Activated CD4-positive, alpha-beta T cell treated with anti-CD3 and anti-CD28 coated beads, Interleukin-2, amount 50 U/mL, for 16 hours (primary cell): ENCODE data around the gene NTNG1.

Experiments
- DNase-seq: peaks from one replicate; pipeline ENCODE4 v3.0.0-alpha.2; 2020

NTNG1 gene

DNA sequence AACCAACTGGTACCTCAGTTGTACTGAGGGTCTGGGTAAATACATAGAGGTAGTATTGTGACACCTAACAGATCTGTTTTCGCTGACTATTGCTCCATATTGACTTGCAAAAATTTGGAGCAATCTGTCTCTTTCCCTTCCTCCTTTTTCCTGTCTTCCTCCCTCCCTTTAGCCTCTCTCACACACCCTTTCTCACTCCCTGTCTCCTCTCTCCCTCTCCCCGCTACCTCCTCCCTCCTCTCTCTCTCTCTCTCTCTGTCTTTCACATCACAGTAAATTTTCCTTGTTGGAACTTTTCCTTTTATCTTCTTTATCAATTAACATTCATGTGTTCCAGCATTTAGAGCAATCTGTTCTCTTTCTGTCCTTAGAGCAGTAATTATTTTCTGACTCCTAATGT, 278.2 kb downstream of the NTNG1 start:
- no peak for DNase-seq

DNA sequence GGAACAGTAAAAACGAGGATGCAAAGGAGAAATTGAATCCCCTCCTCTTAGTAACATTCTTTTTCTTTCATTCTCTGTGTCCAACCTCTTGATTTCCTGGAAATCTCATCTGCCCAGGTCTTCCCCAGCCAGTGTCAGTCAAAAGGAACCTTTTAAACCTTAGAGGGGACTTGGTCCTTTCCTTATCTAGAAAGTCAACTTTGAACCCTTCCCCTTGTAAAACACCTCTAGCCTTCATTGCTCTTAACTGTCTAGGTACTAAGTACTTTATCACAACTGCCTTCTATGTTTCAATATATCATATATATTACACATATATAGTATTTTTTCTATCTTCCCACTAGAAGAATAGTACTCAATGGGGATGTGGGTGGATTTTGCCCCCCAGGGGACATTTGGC, 282.1 kb downstream of the NTNG1 start:
- DNase-seq, result no peak

DNA sequence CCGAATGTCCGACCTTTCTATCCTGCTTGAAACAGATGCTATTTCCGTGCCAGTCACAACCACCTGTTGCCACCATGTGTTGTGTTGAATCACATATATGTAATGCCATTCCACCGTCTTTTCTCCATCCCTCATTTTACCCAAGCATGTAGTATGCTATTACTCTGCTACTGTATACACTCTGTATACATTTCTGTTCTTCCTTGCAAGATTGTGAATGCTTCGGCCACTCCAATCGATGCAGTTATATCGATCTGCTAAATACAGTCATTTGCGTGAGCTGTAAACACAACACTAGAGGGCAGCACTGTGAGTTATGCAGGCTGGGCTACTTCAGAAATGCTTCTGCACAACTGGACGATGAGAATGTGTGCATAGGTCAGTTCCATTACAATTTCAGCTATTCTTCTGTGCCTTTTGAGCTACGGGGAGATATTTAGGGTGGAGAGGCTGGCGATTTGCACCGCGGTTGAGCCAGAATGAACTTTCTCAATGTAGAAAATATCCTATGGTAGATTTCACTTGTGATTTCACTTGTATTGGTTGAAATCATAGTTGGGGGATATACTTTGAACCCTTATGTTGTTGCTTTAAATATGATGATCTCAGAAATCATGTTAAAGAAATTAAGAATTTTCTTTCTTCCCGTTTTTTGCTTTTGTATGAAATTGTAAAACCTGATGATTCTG, 289.8 kb downstream of the NTNG1 start:
- DNase-seq, result peak; percentile 44

GRCh38 chr1:107432108-107432507, 291.3 kb downstream of the NTNG1 start:
- no peak for DNase-seq

DNA sequence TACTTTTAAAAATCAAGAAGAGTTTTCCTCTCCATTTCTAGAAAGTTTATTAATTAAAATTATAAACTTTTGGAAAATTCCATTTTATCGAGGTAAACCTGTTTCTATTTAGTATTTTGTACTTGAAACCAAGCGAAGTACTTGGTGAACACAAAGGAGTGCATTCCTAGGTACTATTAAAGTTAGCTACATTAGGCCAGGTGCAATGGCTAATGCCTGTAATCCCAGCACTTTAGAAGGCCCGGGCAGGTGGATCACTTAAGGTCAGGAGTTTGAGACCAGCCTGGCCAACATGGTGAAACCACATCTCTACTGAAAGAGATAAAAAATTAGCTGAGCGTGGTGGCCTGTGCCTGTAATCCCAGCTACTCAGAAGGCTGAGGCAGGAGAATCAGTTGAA, 292.2 kb downstream of the NTNG1 start:
- DNase-seq, result no peak

GRCh38 chr1:107433635-107434360, 293.0 kb downstream of the NTNG1 start:
- DNase-seq, result no peak

- DNase-seq, result no peak
Observed at GRCh38 chr1:107434361-107434693, 293.5 kb downstream of the NTNG1 start.

GRCh38 chr1:107436552-107437241, 295.9 kb downstream of the NTNG1 start:
- DNase-seq, result no peak

- DNase-seq, result no peak
Observed at GRCh38 chr1:107439567-107439966, 298.7 kb downstream of the NTNG1 start.

DNA sequence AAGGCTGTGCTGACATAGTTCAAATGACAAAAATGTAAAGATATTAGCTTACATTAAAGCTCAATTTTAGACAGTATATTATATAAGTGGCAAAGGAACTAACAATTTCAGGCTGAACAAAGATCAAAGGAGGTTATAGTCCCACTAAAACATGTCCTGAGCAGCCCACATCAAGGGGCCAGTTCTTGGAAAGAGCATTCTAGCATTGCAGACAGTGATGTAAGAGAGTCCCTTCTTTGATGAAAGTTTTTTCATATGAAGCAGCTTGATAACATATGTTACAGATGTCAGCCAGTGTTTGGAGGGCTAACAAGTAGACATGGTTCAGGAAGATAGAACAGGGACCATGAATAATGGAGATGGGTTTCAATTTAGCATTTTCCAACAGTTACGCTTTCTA, 301.7 kb downstream of the NTNG1 start:
- no peak for DNase-seq

DNA sequence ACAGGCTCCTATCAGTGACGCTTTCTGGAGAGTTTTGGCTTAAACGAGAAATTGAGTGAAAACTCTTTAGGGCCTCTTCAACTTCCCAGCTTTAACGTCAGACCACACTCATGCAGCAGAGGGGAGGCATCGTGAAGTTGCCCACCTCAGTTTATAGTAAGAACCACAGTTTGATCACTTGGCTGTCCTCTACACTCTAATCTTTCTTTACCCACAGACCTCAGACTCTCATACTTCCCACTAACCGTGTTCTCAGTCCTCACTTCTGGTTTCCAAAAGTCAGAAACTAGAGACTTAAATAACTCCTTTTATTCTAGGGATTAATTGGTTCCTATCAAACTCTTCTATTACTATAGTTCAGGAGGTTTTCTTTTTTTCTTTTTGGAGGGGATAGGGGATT, 302.2 kb downstream of the NTNG1 start:
- no peak for DNase-seq

GRCh38 chr1:107443860-107444259, 303.0 kb downstream of the NTNG1 start:
- DNase-seq, result no peak

DNA sequence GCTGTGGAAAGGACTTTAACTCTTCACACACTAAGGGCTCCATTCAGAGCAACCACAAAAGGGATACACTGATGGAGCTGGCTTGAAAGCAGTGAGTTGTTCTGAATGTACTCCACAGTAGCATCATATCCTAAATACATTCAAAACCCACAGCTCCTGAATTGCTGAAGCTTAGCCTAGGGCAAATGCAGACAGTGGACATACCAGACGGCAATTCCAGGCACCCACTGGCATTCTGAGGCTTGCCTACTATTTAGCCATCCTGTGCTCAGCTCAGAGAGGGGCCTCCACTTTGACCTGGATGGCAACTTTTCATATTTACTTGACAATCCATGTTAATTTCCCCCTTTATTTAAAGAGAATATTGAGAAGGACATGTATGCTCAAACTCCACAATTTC, 303.5 kb downstream of the NTNG1 start:
- no peak for DNase-seq

DNA sequence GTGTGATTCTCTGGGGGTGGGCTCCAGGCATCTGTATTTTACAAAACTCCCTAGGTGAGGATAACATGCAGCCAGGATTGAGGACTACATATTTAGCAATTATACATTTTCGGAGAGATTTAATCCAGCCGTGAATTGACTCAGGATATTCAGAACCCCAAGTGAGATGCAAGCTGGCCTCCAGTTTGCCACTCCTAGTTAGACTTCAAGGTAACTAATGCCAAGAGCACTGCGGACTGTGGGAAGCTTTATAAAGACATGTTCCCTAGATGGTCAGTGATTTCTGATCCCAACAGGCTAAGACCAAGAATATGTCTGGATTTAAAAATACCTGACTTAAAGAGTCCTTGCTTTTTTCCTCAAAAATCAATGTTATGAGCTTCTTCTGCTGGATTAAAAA, 308.5 kb downstream of the NTNG1 start:
- DNase-seq, result no peak

- no peak for DNase-seq
Observed at GRCh38 chr1:107450899-107451664, 310.2 kb downstream of the NTNG1 start.

- no peak for DNase-seq
Observed at GRCh38 chr1:107451715-107452114, 310.9 kb downstream of the NTNG1 start.

- DNase-seq, result no peak
Observed at GRCh38 chr1:107454791-107455190, 314.0 kb downstream of the NTNG1 start.

GRCh38 chr1:107457989-107458388, 317.1 kb downstream of the NTNG1 start:
- DNase-seq, result no peak

DNA sequence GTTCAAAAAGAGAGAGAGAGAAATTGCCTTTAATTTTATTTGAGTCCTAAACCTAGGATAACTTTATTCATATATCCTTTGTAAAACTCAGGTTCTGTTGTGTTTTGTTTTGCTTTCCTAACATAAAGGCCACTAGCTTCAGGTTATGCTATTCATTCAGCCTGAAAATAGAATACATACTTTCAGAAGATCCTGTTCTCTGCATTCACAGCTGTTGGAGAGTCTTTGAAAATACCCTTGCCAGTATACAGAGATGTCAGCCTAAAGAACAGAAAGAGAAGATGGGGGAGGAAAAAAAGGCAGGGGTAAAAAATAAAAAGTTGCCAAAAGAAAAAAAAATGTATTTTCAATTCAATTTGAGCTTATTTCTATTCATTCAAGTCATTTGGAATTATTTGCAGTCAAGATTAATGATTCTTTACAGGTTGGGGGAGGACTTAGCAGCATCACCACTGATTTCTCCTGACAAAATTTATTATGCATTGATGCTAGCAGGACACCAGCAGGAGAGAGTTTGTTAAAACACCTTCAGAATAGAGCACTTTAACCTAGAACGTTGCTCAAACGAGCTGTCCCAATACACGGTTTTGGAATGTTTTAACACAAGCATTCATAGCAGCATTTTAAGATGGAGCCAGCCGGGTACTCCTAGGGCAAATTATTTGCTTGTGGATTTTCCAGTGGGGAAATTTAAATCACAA, 318.5 kb downstream of the NTNG1 start:
- no peak for DNase-seq

GRCh38 chr1:107460035-107460434, 319.2 kb downstream of the NTNG1 start:
- no peak for DNase-seq

DNA sequence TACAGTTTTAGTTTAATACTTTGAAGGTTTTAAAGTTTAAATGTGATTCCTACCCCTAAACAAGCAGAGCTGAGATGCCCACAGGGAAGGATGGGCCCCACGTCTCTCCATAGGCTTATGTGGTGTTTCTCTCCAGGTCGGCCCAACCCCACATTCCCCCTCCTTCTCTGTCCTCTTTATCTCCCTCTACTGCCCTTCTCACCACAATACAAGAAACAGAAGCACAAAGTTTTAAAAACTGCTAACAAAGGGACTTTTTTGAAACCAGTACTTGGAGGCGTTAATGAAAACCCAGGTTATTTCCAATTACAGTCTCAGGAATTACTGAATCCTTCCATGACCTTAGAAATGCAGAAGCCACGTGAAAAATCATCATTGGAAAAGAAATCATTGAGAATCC, 324.0 kb downstream of the NTNG1 start:
- no peak for DNase-seq

- DNase-seq, result no peak
Observed at GRCh38 chr1:107467286-107467685, 326.4 kb downstream of the NTNG1 start.

DNA sequence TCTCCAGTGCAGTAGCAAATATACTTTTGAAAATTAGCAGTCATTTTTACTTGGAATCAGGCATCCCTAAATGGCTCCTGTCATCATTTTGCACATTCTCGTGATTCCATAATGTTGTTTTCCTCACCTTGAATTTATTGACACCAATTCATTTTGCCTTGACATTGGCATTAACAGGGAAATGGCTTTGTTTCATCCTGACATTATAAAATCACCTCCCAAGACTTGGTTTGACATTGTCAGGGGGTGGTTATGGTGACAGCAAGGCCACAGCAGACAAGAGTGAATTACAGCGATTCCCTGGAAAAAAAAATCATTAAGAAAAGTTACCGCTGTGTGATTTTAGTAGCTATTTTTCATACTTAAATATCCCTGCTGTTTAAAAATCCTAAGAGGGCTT, 327.0 kb downstream of the NTNG1 start:
- DNase-seq, result no peak
